Measurements from ENCODE around the gene AKR1D1.

GRCh38 chr7:138091032-138091431 is 14.8 kb downstream of the AKR1D1 start:
- no peak for TF ChIP-seq CTCF (IDR thresholded peaks at IDR 0.05)
- no peak for TF ChIP-seq EP300 (IDR thresholded peaks at IDR 0.05)

Measured in stomach (tissue), 4 donors.